CD4-positive, alpha-beta T cell treated with Interleukin-4 for 1 hour (primary cell): ENCODE measurements around the gene DAND5.
"Not testable (repeated sequence)": the region's sequence is repeated elsewhere in the genome, so short reads cannot be mapped to it uniquely, and the experiment has no call there.

Source experiments
- DNase-seq, 2 donors: peaks; one replicate each; pipeline ENCODE4 v3.0.0-alpha.2; 2020 to 2022

DAND5 gene

DNA sequence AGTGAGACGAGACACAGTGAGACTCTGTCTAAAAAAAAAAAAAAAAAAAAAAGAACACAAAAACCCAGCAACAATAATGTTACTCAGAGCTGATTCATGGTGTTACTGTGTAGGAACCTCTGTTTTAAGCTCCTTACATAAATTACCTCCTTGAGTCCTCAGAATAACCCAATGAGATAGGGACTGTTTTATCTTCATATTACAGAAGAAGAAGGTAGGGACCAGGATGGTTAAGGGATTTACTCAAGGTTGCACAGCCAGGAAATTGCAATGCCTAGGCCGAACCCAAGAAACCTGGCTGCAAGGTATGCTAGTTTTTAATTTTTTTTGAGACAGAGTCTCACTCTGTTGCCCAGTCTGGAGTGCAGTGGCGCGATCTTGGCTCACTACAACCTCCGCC, 1.5 kb upstream of the DAND5 start:
- DNase-seq = no peak

DNA sequence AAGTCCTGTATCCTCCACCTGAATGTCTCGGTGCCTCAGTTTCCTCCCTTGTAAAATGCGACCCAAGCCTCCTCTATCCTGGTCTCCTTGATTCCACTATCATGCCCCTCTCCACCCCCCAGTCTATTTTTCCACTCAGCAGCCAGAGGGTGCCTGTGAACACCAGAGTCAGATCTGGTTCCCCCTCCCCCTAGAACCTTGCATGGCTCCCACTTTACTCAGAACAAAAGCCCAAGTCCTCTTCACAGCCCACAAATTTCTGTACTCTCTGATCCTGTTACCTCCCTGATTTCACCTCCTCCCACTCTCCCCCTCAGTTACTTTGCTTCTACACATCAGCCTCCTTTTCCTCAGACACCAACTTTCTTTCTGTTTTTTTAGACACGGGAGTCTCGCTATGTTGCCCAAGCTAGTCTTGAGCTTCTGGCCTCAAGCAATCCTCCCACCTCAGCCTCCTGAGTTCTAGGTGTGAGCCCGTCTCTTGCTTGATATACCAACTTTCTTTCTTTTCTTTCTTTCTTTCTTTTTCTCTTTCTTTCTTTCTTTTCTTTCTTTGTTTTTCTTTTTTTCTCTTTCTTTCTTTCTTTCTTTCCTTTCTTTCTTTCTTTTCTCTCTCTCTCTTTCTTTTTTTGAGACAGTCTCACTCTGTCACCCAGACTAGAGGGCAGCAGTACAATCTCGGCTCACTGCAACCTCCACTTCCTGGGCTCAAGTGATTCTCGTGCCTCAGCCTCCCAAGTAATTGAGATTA, 869 bp downstream of the DAND5 start:
- DNase-seq = no peak

DNA sequence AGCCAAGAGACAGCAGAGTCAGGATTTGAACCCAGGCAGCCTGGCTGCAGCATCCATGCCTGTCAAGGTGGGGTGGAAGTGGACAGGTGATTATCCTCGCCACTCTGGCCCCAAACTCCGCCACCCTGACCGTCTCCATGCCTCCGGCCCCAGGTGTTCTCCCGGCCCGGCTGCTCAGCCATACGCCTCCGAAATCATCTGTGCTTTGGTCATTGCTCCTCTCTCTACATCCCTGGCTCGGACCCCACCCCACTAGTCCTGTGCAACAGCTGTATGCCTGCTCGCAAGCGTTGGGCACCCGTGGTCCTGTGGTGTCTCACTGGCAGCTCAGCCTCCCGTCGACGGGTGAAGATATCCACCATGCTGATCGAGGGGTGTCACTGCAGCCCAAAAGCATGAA, 3.9 kb downstream of the DAND5 start:
- DNase-seq = no peak

DNA sequence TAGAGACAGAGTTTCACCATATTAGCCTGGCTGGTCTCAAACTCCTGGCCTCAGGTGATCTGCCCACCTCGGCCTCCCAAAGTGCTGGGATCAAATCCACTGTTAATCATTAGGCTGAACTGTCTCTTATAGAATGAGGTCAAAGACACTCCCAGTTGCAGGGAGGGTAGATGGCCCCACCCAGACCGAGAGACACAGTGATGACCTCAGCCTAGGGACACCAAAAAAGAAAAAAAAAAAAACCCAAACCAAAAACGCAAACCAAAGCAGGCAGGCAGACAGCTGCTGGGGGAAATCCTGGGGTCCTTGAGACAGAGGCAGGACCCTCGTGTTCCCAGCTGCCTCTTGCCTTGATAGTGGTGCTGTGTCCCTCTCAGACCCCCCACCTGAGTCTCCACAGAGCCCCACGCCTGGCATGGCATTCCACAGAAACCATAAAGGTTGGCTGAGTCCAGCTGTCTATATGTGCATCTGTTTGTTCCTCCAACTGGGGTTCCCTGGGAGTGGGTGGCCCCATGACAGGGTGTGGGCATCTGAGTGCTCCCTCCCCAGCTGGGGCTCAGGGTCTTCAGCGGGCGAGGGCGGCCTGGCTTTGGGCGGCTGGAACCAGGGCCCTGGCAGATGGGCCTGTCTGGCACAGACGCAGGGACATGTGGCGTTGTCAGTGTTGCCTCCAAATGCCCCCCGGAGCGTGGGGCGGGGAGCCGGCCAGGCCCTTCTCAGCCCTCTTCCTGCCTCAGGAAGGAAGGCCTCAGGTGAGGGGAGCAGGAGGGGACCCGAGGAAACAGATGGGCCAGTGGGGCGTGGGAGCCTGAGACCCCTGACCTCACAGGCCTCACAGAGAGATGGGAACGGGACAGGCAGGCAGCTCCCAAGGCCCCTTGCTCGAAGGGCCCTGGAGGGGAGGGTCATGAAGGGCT, 5.2 kb downstream of the DAND5 start:
- DNase-seq = no peak

DNA sequence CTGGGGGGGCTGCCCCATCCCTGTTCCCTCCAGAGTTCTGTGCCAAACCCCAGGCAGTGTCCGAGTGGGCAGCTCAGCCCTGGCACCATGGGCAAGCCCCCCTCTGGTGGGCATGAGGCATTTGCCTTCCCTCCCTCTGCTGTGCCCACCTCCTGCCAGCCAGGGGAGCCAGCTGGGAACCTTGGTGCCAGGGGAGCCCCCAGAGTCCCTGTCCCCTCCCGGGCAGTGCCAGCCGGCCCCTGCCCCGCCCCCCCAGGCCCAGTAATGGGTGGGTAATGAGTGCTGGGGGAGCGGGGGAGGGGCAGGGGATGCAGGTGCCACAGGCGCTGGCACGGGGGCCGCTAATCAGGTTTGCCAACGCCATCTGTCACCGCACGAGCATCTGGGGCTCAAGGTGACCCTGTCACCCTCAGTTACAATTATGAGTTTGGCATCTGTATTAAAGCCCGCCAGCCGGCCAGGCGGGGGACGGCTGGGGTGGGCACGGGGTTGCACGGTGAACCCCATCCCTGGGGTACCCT, 5.9 kb downstream of the DAND5 start:
- no peak for DNase-seq

DNA sequence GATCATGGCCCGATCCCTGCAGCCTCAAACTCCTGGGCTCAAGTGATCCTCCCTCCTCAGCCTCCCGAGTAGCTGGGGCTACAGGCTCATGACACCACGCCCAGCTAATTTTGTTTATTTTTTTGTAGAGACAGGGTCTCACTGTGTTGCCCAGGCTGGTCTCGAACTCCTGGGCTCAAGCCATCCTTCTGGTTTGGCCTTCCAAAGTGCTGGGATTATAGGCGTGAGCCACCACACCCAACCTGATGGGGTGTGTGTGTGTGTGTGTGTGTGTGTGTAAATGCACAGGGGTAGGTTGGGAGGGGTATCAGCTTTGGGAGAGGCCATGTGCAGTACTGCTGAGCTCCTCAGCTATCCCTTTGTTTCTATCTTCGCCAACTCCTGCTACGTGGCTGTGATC, 6.7 kb downstream of the DAND5 start:
- not testable (repeated sequence) for DNase-seq

DNA sequence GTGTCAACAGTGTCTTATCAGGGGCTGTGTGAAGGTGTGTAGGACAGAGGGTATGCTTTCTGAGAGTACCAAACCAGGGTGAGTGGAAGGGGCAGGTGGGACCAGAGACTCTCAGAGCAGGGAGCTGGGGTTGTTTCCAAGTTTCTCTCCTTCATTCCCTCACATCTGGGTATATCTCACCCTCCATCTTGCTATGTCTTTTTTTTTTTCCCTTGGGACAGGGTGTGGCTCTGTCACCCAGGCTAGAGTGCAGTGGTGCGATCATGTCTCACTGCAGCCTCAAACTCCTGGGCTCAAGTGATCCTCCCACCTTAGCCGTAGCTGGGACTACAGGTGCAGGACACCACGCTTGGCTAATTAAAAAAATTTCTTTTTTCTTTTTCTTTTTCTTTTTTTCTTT, 10.6 kb downstream of the DAND5 start:
- no peak for DNase-seq

DNA sequence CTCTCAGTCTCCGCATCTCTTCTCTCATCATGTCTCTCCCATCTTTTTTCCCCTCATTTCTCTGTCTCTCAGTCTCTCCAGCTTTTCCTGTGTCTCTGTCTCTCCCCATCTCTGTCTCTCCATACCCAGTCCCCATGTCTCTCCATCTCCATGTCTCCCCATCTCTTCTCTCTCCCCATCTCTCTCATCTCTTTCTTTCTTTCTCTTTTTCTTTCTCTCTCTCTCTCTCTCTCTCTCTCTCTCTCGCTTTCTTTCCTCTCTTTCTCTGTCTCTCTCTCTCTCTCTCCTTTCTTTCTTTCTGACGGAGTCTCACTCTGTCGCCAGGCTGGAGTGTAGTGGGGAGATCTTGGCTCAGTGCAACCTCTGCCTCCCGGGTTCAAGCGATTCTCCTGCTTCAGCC, 13.3 kb downstream of the DAND5 start:
- DNase-seq = no peak

DNA sequence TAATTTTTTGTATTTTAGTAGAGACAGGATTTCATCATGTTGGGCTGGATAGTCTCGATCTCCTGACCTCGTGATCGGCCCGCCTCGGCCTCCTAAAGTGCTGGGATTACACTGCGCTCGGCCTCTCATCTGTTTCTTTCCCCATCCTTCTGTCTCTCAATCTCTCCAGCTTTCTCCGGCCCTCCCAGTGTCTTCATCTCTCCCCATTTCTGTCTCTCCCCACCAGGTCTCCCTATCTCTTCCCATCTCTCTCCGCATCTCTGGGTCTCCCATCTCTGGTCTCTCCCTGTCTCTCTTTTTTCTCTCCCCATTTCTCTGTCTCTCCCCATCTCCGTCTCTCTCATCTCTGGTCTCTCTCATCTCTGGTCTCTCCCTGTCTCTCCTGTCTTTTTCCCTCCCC, 13.7 kb downstream of the DAND5 start:
- no peak for DNase-seq

DNA sequence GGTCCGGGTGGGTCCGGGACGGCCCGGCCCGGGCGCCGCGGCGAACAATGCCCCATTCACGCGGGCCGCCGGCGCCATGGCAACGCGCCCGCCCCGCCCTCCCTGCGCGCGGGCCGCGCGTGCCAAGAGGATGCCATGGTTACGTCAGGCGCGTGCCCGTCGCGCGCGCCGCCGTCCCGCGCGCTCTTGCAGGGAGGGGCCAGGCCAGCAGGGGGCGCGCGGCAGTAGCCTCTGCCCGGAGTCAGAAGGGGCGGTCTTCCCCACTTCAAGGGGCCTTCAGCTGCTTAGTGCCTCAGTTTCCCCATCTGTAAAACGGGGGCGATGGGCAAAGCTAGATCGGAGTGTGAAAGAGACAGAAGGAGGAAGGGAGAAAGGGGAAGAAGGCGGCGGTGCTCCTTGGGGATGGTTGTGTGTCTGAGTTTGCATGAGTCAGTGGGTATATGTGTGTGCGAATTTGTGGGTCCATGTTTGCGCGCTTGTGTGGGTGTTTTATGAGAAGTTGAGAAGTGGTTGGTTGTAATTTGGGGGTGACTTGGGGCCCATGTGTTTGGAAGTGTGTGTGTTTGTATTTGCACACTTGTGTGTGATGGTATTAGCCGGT, 14.3 kb downstream of the DAND5 start:
- DNase-seq = peak; percentile 84 to 86

DNA sequence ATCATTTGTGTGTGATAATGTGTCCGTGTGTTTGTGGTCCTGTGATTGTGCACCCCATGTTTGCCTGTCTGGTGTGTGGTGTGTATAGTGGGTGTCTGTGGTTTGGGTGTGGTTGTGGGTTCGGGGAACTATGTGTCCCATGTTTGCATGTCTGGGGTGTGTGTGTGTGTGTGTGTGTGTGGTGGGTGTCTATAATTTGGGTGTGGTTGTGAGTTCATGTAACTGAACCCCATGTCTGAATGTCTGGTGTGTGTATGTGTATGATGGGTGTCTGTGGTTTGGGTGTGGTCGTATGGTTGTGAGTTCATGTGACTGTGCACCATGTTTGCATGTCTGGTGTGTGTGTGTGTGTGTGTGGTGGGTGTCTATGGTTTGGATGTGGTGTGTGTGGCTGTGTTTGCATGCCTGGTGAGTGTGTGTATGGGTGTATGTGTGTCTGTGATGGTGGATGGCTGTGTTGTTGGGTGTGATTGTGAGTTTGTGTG, 14.8 kb downstream of the DAND5 start:
- DNase-seq = peak; percentile 19 to 37

DNA sequence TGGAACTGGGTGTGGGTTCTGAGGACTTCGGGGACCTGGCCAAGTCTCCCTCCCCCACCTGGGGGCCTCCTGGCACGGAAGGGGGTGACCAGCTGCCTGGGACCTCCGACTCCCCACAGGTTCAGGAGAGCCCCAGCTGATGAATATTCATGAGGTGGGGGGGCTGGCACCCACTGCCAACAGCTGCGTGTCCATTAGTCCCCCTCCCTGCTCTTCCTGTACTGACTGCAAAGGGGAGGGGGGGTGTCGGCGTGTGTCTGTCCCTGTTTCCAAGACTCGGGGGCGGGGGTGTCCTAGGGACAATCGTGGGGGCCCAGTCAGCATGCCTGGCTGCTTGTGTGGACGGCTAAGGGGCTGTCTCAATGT, 15.3 kb downstream of the DAND5 start:
- DNase-seq = no peak

DNA sequence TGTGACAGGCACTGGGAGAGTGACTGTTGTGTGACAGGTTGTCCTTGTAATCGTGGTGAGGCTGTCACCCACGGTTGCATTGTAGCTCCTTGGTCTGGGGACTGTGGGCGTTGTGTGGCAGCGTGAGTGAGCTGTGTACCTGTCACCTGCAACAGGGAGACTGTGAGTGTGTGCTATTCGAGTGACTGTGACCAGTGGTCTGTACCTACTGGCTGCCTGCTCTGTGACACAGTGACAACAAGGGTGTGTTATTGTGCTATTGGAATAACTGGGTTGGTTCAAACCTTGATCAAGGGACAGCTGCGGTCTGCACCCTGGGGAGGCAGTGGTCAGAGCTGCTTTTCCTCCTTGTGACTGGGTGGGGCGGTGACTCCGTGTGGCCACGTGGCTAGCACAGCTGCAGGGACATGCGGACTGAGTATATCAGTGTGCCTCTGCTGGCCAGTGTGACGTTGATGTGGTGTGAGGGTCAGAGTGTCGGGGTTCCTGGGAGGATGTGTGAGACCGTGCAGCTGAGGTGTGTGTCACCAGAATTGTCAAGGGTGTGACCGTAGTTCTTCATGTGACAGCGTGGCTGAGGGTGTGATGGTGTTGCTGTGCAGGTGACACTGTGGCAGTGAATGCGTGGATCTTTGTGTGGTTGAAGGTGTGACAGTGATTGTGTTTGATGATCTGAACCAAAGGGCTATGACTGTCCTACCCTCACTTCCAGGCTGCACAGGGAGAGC, 15.8 kb downstream of the DAND5 start:
- DNase-seq = peak; percentile 40 to 60

DNA sequence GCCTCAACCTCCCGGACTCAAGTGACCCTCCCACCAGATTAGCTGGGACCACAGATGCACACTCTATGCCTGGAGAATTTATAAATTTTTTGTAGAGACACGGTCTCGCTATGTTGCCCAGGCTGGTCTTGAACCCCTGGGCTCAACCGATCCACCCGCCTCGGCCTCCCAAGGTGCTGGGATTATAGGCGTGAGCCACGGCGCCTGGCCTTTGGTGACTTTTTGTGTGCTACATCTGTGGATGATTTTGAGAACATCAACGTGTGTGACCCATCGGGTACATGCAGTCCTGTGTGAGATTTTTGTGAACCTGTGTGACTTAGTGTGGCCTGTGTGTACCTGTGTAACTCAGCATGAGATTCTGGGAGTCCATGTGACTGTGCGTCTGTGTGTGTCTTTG, 17.4 kb downstream of the DAND5 start:
- DNase-seq = no peak

DNA sequence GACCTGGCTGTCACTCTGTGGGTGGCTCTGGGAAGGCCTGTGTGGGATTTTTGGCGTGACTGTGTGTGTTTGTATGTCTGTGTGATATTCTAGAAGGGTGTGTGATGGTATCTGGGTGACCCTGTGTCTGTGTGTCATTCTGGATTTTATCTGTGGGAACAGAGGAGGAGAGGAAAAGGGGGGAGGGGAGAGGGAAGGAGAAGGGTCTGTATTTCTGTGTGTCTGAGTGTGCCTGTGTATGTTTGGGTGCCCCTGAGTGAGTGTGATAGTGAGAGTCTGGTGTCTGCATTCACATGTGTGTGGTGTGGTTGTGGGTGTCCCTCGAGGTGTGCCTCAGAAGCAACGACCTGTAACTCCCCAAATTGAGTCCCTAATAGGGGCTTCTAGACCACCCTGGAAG, 17.8 kb downstream of the DAND5 start:
- DNase-seq = no peak

DNA sequence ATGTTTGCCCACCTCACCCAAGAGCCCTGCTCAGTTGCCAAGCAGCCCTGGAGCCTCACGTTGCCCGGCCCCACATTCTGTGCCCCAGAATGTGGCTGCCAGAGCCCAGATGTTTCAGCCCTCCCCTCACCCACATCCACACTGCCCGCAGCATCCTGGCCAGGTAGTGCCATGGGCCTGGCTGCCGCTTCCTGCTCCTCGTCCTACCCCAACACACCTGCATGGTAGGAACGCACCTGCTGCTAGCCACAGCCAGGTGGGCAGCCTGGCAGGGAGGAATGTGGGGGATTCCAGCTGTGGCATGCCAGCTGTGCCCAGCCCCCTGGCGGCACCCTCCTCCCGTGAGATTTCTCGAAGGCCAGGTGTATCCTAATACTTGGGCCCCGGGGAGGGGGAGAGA, 18.4 kb downstream of the DAND5 start:
- DNase-seq = no peak

DNA sequence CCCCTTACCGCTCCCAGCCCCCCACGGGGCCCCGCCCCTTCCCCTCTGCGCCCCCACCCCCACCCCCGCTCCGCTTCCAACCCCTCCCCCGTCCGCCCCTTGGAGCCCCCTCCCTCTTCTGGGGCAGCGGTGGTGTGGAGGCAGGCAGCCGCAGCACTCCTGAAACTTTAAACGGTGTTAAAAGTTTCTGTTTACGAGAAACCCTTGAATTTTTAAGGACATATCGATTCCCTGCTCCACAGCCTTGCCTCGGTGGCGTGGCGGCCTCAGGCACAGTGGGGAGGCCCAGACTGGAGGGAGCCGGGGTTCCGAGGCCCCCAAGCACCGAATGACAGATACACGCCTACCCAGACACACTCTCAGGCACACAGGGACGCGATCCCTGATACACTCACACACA, 21.1 kb downstream of the DAND5 start:
- DNase-seq = no peak

DNA sequence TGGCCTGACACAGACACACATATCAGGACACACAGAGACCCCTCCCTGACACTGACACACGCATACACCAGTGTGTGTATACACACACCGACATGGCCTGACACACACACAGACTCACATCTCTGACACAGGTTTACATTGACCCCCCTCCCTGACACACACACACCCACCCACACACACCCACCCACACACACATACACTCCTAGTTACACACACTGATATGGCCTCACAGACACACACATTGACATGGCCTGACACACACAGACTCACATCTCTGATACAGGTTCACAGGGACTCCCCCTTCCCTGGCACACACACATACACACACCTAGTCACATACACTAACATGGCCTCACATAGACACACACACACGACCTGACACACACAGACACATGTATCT, 21.5 kb downstream of the DAND5 start:
- DNase-seq = no peak

DNA sequence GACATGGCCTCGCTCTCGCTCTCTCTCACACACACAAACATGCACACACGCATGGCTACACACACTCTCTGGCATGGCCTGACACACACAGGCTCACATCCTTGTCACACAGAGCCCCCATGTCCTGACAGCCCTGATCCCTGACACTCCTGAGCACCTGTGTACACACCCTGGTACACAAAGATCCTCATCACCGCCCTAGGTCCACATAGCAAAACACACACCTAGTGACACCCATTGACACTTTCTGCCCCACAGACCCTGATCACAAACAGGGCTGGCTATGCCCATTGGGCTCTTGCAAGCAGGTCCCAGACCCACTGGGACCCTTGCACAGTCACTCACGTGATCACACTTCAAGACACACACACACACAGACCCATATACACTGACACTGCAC, 21.9 kb downstream of the DAND5 start:
- DNase-seq = no peak

DNA sequence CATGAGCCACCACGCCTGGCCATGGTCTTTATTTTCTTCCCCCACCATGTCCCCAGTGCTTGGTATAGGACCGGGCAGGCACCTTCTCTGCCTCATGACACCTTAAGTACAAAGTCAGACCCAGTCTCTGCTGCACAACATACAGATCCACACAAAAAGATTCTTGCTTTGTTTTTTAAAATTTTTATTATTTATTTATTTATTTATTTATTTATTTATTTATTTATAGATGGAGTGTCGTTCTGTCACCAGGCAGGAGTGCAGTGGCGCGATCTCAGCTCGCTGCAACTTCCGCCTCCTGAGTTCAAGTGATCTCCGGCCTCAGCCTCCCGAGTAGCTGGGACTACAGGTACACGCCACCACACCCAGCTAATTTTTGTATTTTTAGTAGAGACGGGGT, 23.4 kb downstream of the DAND5 start:
- DNase-seq = no peak

DNA sequence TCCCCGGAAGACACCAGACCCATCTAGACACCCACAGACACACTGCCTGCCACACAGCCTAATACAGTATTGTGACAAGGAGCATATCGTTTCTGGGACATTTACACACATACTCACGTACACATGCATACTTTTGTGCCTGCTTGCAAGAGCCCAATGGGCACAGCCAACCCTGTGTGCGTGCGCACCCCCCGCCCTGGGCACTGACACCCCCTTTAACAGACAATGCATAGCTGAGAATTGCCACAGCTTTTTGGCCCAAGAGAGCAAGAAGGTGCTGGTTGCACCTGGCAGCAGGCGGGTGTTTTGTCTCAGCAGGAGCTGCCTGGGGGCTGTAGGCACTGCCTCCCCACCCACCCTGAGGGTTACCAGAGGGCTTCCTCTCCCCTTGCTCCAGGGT, 24.2 kb downstream of the DAND5 start:
- no peak for DNase-seq

DNA sequence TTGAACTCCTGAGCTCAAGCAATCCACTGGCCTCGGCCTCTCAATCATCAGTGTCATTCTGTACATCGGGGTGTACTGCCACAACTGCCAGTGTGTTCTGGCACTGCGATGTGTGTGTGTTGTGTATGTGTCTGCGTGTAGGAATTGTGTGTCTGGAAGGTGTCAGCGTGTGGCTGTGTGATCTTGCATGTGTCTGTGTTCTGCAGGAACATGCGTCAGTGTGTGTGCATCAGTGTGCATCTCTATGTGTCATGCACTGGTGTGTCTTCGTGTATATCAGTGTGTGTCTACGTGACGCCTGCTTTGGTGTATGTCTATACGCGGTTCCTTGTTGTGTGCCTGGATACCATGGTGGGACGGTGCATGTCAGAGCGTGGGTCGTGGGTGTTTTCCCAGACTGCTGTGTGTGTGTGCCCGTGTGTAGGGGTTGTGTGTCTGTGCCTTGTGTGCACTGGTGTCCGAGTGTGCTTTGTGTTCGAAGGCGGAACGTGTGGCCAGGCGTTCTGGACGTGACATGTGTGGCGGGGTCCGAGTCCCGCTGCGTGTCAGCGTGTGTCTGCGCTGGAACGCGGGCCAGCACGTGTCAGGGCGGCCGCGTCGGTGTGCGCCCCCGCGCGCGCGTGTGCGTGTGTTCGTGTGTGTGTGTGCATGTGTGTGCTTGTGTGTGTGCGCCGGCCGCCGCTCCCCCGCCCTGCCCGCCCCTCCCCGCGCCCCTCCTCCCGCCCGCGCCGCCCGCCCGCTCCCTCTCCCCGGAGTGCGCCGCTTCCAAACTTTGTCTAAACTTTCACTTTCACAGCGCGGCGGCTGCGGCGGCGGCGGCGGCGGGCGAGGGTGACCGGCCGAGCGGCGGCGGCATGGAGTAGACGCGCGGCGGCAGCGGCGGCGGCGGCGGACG, 25.6 kb downstream of the DAND5 start, which contains the start of gene NFIX:
Gene NFIX, plus strand, starts transcription at position 775 of the 895 bp plus-strand sequence. CDS start 363 bp downstream, outside the sequence.
- peak; percentile 59 to 61 for DNase-seq
